Activated gamma-delta T cell (primary cell): ENCODE data around the gene TBC1D10A.

Experiments used
- DNase-seq: peaks from one replicate; lab custom pipeline; 2025; lab: John Stamatoyannopoulos, UW

The TBC1D10A gene

DNA sequence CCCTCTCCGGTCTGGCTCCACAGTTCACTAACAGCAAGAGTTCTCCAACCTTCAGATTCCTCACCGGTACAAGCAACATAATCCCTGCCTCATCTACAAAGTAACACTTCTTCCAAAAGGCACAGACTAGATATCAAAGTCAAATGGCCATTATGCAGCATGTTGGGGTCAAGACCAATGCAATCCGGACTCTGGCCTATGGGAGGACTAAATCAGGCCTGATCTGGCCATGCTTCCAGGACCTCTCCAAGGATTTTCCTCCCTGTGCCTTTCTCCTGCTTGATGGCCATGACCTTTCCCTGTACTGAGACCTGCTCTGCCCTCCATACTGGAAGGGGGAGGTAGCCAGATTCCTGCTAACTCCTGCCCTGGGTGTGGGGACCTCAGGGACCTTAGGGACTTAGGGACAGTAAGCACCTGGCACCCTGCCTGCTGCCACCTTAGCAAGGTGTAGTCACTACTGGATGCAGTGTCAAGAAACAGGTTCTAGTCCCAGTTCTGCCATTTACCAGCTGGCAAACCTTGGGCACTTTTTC lies 6.7 kb downstream of the TBC1D10A start:
- DNase-seq = no peak

GRCh38 chr22:30318799-30319419 lies 7.8 kb downstream of the TBC1D10A start:
- DNase-seq = no peak

- DNase-seq = no peak
Measured at GRCh38 chr22:30317778-30318177, 9.0 kb downstream of the TBC1D10A start.

DNA sequence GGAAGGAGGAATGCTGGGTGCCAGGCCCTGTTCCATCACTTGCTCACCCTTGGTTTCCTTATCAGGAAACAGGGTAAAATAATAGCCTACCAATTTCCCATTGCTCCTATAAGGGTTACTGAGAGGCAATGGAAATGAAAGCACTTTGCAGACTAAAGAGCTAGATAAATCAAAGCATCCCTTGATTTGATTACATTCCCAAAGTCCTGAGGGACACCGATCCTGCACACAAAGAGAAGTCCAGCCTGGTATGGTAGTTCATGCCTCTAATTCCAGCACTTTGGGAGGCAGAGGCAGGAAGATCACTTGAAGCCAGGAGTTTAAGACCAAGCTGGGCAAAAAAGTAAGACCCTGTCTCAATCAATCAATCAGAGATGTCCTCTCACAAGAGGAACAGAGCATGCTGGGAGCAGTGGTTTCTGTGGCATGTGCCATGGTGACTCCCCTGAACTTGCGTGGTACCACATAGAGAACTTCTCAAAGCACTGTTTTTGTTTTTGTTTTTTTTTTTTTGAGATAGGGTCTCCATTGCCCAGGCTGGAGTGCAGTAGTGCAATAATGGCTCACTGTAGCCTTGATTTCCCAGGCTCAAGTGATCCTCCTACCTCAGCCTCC lies 10.7 kb downstream of the TBC1D10A start:
- no peak for DNase-seq

DNA sequence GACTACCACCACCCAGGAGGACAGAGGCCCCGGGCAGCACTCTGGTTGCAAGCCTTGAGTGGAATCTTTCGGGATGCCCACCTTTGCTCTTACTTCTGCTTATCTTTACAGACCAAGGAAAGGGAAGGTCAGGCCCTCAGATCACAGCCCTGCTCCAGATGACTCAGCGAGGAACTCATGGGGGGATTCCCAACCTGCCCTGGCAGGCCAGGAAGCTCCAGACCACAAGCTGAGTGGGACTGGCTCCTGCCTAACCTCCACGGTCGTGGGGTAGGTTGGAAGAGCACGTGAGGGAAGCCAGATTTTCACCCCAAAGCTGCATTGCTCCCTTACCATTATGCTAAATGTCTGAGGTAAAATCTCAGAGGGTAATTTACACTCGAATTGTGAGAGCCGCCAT lies 11.8 kb downstream of the TBC1D10A start:
- DNase-seq = no peak

GRCh38 chr22:30313527-30314363 lies 13.0 kb downstream of the TBC1D10A start:
- no peak for DNase-seq

GRCh38 chr22:30312053-30312452 lies 14.7 kb downstream of the TBC1D10A start:
- no peak for DNase-seq

DNA sequence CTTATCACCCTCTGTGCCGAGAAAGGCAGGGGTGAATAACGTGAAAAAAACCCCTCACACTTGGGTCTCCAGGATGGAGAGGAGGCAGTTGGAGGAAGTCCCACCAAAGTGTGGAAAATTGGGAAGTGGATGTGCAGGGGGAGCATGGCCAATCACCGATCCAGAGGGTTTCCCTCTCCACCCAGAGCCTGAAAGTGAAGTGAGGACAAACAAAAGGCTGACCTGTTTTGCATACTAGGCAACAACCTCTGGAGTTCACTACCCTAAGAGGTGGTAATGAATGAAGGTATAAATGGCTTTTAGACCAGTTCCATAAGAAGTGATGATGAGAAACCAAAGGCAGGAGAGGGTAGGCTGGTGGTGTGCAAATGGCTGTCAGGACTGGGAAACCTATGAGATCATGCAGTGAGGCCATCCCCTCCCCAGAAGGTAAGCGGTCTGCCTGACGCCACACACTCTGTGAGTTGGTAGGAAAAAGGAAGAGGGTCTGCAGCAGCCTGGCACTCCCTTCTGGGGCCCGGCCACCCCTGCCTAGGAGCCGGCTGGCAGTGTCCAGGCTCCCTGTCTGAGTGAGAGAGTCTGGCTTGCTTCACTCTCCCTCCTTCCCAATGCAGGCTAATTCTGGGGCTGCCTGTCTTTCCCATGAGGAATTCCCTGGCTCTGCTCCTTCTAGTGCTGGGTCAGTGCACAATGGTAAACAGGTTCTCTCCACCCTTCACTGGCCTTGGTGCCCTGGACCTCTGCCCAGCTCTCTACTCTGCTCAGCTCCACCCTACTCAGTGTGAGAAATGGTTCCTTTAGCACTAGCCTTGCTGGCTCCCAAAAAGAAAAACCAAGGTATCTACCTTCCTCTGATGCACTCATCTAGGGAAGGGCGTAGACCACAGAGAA lies 15.6 kb downstream of the TBC1D10A start:
- no peak for DNase-seq

- no peak for DNase-seq
Measured at GRCh38 chr22:30309951-30310741, 16.6 kb downstream of the TBC1D10A start.

DNA sequence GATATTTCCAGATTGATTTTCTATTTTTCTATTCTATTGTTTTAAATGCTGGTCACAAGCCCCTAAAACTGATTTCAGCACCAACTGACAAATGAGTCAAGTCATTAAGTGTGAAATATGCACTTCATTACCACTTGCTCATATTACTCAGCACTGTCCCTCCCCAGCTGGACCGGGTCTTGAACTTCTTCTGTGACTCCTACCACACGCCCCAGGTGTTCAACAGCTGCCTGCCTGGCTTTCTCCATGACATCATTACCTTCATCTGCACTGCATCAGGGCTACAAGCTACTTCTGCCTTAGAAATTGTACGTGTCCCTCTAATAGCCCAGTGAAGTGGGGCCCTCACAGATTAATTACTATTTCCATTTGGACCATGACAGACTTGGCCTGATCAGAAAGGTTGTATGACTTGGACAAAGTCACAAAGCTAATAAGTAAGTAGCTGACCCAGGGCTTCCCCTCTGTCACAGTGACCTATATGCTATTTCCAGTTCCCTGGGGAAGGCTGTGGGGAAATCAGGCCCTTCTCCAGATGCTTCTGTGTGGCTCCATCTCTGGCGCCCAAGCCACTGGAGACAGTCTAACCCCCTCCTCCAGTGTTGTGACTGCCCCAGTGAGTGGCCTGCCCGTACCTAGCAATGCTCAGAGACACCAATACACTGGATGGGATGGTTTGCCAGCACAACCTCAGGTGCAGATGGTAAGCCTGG lies 18.1 kb downstream of the TBC1D10A start:
- DNase-seq = no peak

- DNase-seq = no peak
Measured at GRCh38 chr22:30308093-30308492, 18.6 kb downstream of the TBC1D10A start.

- DNase-seq = no peak
Measured at GRCh38 chr22:30307041-30307574, 19.6 kb downstream of the TBC1D10A start.

- DNase-seq = no peak
Measured at GRCh38 chr22:30306627-30307011, 20.1 kb downstream of the TBC1D10A start.

DNA sequence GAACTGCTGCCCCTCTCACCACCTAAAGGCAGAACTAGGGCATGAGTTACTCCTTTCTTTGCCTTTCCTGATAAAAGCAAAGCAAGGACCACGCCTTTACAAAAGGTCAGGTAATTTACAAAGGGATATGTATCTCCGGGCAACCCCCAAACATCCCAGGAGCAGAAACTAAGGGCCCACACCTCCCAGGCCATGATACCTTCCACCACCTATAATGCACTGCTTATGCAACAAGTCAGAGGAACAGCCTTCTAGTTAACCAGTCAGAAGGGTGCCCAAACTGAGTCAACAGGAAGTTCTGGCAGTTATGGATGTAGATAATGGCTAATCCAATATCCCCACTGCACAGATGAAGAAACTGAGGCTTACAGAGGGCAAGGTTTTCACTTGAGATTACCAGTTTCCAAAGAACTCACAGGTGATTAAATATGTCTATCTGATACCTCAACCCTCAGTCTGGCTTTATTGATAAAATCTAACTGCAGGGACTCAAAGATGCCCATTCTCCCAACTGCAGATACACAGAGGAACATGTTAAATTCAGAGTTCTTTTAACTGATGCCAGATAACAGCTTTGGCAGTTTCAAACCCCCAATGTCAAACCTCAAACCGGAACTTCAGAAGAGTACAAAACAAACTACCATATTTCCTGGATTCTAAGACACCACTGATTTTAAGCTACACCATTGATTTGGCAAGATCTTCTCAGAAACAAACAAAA lies 20.7 kb downstream of the TBC1D10A start:
- DNase-seq = no peak

DNA sequence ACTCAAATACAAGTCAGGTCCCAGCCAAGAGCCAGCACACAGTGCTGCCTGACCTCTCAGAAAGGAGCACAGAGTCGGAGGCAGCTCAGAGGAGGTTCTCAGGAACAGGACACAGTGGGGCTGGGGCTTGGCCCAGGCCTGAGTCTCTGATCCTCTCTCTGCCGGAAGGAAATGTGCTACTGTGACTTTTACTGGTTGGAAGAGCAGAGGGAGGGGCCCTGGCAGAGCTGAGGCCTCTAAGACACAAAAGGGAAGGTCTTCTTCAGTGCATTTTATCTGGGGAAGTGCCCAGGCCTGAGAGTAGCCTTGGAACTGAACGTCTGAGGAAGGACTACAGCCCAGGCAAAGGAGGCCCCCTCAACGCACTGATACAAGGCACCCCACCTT lies 21.2 kb downstream of the TBC1D10A start:
- no peak for DNase-seq

GRCh38 chr22:30304495-30305244 lies 22.1 kb downstream of the TBC1D10A start:
- DNase-seq = no peak

DNA sequence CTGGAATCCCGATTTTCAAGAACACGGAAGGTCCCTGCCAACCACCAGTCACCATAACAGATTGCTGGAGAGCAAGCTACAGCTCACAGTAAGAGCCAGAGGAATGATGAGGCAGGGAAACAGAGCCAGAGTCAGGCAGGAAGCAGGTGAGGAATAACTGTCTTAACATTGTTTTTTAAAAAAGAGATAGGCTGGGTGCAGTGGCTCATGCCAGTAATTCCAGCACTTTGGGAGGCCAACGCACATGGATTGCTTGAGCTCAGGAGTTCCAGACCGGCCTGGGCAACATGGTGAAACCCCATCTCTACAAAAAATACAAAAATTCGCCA lies 24.0 kb downstream of the TBC1D10A start:
- no peak for DNase-seq

GRCh38 chr22:30301995-30302809 lies 24.5 kb downstream of the TBC1D10A start:
- DNase-seq = no peak
